Measurements from ENCODE around the gene SMIM29.

SMIM29 gene

GRCh38 chr6:34204693-34205092 is 44.1 kb downstream of the SMIM29 start:
- no peaks in the 10 kb centered on the region for H3K9me3 ChIP-seq (ENCODE audit: control insufficient read depth, low read length)
- no peak overlapping the region for H3K9ac ChIP-seq (ENCODE audit: low read length)
- no peak overlapping the region for H3K4me3 ChIP-seq (ENCODE audit: low read length)
- no peaks in the 10 kb centered on the region for H3K36me3 ChIP-seq (ENCODE audit: control insufficient read depth, insufficient read depth, low read length)
- H3K27me3 ChIP-seq (ENCODE audit: control insufficient read depth, insufficient read depth, low read length), result no peaks in the 10 kb centered on the region
- no peaks in the 10 kb centered on the region for H3K4me1 ChIP-seq (ENCODE audit: control insufficient read depth, insufficient read depth, low read length)

- Histone ChIP-seq H3K9ac (ENCODE audit: low read length) (no peak overlapping the region), H3K27me3 (ENCODE audit: control insufficient read depth, insufficient read depth, low read length) (no peaks in the 10 kb centered on the region), H3K4me3 (ENCODE audit: low read length) (no peak overlapping the region), H3K36me3 (ENCODE audit: control insufficient read depth, insufficient read depth, low read length) (no peaks in the 10 kb centered on the region), H3K9me3 (ENCODE audit: control insufficient read depth, low read length) (no peaks in the 10 kb centered on the region), H3K4me1 (ENCODE audit: control insufficient read depth, insufficient read depth, low read length) (no peaks in the 10 kb centered on the region)
Measured at GRCh38 chr6:34202329-34203201, 46.2 kb downstream of the SMIM29 start.

GRCh38 chr6:34201455-34202107 is 47.2 kb downstream of the SMIM29 start:
- no peaks in the 10 kb centered on the region for H3K4me1 ChIP-seq (ENCODE audit: control insufficient read depth, insufficient read depth, low read length)
- no peaks in the 10 kb centered on the region for H3K9me3 ChIP-seq (ENCODE audit: control insufficient read depth, low read length)
- no peak overlapping the region for H3K4me3 ChIP-seq (ENCODE audit: low read length)
- no peak overlapping the region for H3K9ac ChIP-seq (ENCODE audit: low read length)
- H3K36me3 ChIP-seq (ENCODE audit: control insufficient read depth, insufficient read depth, low read length), result no peaks in the 10 kb centered on the region
- H3K27me3 ChIP-seq (ENCODE audit: control insufficient read depth, insufficient read depth, low read length), result no peaks in the 10 kb centered on the region

- no peaks in the 10 kb centered on the region for H3K36me3 ChIP-seq (ENCODE audit: control insufficient read depth, insufficient read depth, low read length)
- H3K27me3 ChIP-seq (ENCODE audit: control insufficient read depth, insufficient read depth, low read length), result no peaks in the 10 kb centered on the region
- no peak overlapping the region for H3K4me3 ChIP-seq (ENCODE audit: low read length)
- H3K9ac ChIP-seq (ENCODE audit: low read length), result no peak overlapping the region
- no peaks in the 10 kb centered on the region for H3K9me3 ChIP-seq (ENCODE audit: control insufficient read depth, low read length)
- H3K4me1 ChIP-seq (ENCODE audit: control insufficient read depth, insufficient read depth, low read length), result no peaks in the 10 kb centered on the region
Measured at GRCh38 chr6:34200340-34200971, 48.4 kb downstream of the SMIM29 start.

DNA sequence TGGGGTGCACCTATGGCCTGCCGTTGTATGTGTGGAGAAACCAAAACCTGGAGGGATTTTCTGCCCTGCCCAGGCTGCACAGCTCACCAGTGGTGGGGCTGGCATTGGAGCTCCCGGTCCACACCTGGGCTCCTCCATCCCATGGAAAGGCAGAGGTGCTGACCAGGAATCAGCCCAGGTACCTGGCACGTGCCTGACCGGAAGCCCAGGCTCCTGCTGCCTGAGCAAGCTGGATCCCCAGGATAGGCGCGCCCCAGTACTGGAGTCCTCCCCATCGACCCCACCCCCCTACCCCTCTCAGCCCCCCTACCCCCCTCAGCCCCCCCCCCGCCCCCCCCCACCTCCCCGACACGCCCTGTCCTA is 52.0 kb downstream of the SMIM29 start:
- Histone ChIP-seq H3K4me3 (ENCODE audit: low read length) (peak overlapping the region; percentile 35), H3K4me1 (ENCODE audit: control insufficient read depth, insufficient read depth, low read length) (no peaks in the 10 kb centered on the region), H3K9ac (ENCODE audit: low read length) (peak overlapping the region; percentile 38), H3K36me3 (ENCODE audit: control insufficient read depth, insufficient read depth, low read length) (no peaks in the 10 kb centered on the region), H3K27me3 (ENCODE audit: control insufficient read depth, insufficient read depth, low read length) (no peaks in the 10 kb centered on the region), H3K9me3 (ENCODE audit: control insufficient read depth, low read length) (no peaks in the 10 kb centered on the region)
